ENCODE data around the gene ADGRB2.

ADGRB2 gene

GRCh38 chr1:31748365-31748764, 15.8 kb downstream of the ADGRB2 start:
- no peak for DNase-seq

DNA sequence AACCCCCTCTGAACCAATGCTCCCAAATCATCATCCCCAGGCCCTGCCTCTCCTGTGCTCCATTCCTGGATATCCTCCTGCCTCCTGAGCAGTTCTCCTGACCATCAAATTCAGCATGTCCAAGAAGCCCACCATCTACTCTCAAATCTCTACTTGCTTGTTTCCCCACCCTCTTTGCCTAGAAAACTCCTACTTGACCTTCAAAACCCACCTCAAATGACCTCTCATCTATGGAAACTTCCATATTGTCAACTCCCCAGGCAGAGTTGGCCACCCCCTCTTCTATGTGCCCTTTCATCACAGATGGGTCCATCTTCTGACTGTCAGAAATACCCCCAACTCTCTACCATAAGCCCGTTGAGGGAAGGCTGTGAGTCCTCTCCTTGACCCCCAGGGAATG, 16.8 kb downstream of the ADGRB2 start:
- no peak for DNase-seq

DNA sequence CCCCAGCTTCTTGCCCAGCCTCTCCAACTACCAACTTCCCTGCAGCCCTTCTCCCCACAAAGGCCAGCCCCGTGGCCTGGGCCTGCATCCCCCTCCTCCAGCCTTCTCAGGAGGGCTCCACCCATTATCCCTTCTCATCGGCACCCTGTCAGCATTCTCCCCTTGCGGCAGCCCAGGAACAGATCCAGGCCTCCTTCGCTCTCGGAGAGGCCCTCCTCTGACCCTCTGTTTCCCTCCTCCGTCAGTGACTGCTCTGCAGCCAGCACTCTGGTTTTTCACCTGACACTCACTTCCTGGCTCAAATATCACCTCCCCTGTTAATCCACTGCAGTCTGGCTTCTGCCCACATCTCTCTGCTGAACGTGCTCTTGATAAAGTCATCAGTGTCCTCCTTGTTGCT, 17.5 kb downstream of the ADGRB2 start:
- DNase-seq: no peak

DNA sequence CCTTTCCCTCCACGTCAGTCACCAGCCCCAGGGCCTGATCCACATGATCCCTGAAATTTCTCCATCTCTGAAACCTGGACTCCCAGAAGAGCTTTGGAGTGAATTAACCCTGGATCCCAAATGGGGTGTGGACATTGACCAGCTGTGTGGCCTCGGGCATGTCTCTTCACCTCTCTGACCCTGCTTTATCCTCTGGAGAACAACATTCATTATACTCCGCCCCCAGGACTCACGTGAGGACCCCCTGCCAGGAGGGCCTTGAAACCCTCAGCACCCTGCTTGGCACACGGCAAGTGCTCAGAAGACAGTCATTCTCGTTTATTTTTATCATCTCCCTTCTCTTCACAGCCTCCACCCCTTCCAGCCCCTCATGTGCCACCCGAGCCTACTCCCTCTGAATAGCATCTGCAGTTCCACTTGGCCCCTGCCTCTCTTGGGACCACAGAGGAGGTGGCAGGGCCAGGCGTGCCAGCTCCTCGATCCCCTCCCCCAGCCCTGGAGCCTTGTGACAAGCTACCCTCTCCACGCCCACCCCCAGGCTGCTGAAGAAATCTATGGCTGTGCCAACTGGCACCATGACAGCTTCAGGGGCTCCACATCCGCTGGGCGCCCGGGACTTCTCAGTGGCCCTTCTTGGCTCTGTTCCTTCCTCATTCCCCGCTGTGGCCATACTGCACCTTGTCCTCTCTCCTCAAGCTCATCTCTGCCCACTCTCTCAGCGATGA, 18.0 kb downstream of the ADGRB2 start:
- DNase-seq: no peak

DNA sequence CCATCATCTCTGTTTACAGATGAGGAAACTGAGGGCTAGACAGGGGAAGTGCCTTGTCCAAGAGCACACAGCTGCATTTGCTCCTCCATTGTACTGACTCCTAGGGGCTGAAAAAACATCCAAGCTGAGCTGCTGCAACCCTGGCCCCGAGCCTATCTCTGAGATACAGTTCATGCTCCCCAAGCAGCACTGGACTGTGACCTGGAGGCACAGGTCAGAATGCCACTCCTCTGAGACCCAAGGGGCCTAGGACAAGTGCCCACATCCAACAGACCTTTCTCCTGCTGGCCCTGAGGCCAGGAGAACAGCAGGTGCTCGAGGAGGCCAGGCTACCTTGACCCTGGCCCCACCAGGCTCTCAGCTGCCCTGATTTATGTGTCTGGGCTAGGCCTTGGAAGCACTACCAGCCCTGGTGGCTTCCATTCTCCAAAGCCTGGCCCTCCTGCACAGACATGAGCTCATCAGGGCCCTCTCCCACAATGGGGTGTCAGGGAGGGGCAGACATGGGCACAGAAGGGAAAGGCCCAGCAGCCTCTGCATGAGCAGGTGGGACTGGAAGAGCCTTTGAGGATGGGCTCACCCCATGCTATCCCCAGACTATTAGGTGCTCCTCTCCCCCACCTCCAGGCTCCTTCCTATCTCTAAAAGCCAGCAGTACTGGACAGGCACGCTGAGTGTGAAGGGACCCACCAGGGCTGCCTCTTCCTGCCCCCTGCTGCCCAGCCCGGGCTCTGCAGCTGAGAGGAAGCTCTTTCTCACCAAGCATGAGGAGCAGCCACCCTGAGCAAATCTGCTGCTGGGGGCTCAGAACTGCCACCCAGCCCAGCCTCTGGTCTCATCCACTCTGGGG, 18.8 kb downstream of the ADGRB2 start:
- DNase-seq: peak; percentile 76 to 79

DNA sequence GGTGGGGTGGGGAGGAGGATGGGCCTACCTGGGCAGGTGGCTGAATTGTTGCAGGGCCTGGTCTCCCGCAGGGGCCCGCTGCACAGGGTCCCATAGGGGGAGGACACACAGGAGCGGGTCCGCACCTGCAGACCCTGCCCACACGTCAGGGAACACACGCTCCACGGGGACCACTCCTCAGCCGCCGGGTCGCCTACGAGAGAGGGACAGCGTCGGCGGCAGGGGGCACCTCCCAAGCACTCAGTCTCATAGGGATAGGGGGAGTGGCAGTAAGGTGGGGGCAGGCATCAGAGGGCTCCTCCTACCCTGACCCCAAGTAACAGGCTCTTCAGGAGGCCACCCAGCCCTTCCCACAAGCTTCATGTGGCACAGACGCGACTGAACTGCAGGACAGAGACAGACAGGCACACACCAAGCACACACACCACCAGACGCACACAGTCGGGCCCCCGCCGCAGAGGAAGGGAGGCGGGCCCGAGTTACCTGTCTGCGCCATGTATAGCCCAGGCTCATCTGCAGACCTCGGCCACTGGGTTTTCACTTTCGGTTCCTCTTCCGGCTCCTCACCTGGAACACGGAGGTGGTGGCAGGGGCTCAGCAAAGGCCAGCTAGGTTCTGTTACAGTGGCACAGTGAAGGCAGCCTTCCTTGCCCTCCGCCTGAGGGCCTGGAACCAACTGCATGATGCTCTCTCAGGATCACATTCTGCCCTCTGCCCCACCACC, 19.8 kb downstream of the ADGRB2 start:
- DNase-seq: no peak

- no peak for DNase-seq
These were observed 21.5 kb downstream of the ADGRB2 start for GRCh38 chr1:31742462-31743212.

DNA sequence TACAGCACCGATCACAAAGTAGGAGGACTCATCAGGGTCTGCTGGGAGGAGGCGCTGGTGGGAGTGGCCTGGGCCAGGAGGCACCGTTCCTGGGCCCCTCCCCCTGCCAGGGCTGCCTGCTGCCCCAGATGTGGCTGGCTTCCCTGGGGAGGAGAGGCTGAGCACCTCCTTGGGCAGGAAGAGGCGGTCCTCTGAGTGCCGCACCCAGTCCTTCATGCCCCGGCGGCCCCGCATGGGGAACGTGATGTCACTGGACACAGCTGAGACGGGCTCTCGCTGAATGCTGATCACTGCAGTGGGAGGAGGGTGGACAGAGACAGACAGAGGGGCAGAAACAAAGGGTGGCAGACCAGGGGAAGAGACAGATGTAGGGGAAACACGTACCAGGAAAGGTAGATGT, 24.8 kb downstream of the ADGRB2 start:
- DNase-seq: peak; percentile 62 to 71

DNA sequence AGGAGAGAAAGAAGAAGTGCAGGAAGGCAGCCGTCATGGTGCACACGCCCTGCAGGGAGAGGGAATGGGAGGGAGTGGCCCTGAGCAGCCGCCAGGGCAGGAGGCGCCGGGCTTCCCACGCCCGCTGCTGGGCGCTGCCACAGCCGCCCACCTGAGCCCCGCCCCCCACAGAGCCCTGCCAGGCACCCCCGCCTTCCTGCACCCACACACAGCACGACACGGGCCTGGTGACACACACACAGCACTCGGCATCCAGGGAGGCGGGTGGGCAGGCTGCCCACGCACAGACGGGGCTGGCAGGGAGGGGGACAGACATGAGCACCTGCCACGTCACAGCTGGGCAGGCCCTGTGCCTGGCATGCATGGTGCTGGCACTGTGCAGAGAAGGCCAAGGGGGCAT, 27.5 kb downstream of the ADGRB2 start:
- DNase-seq: no peak

DNA sequence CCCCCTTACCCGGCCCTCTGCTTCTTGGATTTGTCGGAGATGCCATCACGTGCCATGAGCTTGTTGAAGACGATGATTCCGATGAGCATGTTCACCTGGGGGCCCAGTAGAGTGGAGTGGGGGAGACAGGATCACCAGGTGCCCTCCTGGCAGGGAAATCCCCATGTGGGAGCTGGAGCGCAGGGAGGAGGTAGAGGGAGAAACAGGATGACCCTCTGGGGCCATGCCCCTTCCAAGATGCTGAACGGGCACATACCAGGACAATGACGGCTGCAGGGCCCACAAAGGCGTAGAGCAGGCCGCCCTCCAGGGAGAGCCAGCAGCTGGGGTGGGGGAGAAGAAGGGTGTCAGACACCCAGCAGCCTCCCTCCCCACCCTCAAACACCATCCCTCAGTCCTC, 28.6 kb downstream of the ADGRB2 start:
- no peak for DNase-seq

DNA sequence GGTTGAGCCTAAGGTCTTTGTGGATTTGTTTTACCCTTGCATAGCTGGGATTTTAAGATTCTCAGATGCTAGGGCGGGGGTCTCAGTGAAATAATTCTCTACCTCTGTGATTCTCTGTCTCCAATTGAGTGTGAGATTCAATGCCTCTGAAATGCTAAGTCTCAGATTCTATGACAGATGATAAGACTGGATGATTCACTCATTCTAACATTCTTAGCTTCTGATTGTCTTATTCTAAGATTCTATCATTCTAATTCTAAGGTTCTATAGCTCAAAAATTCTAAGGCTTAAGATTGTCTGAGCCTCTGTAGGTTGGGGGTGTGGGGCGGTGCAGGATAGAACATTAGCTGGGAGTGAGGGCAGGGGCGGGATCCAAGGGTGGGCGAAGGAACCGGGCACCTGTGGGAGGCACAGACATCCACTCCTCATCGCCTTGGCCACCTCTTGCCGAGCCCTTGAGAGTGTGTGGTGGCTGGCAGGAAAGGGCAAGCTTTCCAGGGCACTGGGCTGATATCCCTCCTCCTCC, 29.5 kb downstream of the ADGRB2 start:
- no peak for DNase-seq

DNA sequence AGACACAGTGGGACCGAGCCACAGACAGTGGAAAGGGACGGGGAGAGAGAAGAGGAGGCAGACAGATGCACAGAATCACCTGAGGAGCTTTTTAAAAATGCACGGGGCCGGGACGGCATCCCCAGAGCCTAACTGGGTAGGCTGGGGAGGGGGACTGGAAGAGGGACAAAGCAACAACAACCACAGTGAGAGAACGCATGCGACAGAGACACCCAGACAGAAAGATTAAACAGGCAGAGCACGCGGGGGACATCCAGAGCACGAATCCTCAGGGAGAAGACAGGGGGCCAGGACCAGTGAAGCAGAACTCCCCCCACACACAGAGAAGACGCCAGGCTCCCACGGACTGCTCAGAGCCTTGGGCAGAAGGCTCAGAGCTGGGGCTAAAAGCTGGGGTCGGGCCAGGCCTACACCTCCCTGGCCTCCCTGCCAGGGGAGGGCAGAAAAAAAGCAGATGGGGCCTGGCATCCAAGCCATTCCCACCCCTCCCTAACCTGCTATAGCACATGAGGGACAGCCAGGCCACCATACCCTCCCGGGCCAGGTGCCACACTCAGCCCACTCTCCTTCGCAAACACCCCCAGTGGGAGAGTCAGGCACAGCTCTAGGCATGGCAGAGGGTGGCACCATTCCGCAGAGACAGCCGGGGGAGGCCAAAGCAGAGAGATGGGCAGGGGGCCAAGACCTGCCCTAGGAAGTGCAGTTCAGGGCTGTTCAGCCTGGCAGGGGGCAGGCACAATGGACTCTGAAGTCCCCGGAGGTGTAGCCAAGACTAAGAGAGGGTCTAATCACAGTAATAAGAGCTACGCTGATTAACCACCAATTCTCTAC, 30.5 kb downstream of the ADGRB2 start:
- no peak for DNase-seq

- no peak for DNase-seq
These were observed 31.3 kb downstream of the ADGRB2 start for GRCh38 chr1:31732751-31733289.

- DNase-seq: no peak
These were observed 31.8 kb downstream of the ADGRB2 start for GRCh38 chr1:31732343-31732742.

GRCh38 chr1:31731049-31731565, 33.0 kb downstream of the ADGRB2 start:
- no peak for DNase-seq

GRCh38 chr1:31730336-31731048, 33.6 kb downstream of the ADGRB2 start:
- no peak for DNase-seq

DNA sequence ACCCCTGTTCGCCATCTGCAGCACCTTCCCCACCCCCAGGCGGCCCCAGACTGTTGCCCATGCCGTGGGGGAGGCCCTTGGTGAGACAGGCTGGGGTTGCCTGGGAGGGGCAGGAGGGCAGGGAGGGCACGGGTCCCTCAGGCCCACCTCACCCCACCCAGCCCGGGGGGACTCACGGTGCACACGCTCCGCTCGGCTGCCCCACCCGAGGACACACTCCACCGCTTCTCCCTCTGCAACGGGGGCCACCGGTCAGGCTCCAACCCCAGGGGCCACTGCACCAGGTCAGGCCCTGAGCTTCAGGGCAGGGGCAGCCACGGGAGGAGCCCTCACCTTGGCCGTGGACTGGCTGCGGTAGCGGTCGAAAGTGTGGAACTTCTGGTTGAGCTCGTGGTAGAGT, 36.3 kb downstream of the ADGRB2 start:
- DNase-seq: no peak

GRCh38 chr1:31727195-31727594, 36.9 kb downstream of the ADGRB2 start:
- no peak for DNase-seq

DNA sequence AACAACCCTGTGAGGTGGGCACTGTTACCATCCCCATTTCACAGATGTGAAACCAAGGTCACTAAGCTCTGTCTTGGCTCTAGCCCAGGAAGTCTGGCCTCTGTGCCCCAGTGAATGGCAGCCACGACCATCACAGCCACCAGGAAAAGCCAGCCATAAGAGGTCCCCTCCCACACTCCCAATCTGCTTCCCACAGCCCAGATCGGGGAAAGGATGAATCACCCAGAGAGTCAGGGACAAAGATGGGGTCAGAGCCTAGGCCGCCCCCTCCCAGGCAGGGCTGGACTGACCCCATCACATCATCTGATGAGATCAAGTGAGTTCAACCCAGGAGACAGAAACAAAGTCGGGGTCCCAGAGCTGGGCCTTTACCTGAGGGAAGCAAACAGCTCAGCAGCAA, 37.4 kb downstream of the ADGRB2 start:
- no peak for DNase-seq

DNA sequence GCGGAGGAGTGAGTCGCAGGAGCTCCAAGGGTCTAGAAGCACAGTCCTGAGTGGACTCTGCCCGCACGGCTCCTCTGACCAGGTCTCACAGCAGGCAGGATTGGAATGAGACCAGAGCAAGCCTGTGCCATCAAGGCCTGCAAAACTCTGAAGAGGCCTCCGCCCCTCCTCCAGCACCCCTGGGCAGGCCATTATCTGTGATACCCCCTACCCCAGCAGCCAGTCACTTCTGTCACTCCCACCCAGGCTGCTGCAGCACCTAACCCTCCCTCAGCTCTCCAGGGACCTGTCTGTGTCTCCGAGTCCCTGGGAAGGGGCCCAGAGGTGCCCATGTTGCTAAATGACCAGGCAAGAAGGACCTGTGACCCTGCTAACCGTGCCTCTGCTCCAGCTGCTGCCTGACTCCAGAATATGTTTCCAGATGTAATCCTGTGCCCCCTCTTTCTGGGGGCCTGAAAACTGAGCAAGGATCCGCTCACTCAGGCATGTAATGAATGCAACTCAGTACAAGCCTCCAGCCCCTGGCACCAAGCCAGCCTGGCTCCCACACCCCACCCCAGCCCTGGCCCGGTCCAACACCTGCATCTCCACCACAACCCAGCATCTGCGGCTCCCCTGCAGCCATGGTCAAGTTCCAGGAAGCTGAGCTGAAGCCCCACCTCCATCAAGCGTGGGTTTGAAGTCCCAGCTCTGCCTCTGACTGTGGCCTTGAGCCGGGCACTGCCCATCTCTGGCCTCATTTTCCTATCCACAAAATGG, 38.2 kb downstream of the ADGRB2 start:
- DNase-seq: no peak

Data from activated T-cell treated with anti-CD3 and anti-CD28 coated beads, Interleukin-2, amount 50 U/mL, for 48 hours (primary cell).